ENCODE results near the gene DMRT2.

DMRT2 gene

GRCh38 chr9:1051584-1052275 is 1.6 kb downstream of the DMRT2 start:
- Histone ChIP-seq H3K36me3 (no peaks in the 10 kb centered on the region), H3K27ac (no peak overlapping the region), H3K4me3 (ENCODE audit: low read depth in 1 of 2, low read length in 1 of 2) (no peak overlapping the region), H3K9me3 (no peaks in the 10 kb centered on the region), H3K4me1 (ENCODE audit: control insufficient read depth in 1 of 2, insufficient read depth in 1 of 2, low read depth in 1 of 2, low read length in 1 of 2) (peaks cover 8 to 24% of the 10 kb centered on the region in 2 experiments), H3K27me3 (peaks cover 100% of the 10 kb centered on the region)
- no peak for TF ChIP-seq CTCF (IDR thresholded peaks at IDR 0.05)

GRCh38 chr9:1052365-1053281 is 2.5 kb downstream of the DMRT2 start:
- H3K27me3 ChIP-seq = peaks cover 100% of the 10 kb centered on the region
- no peaks in the 10 kb centered on the region for H3K9me3 ChIP-seq
- peaks cover 6 to 15% of the 10 kb centered on the region in 2 experiments for H3K4me1 ChIP-seq (ENCODE audit: control insufficient read depth in 1 of 2, insufficient read depth in 1 of 2, low read depth in 1 of 2, low read length in 1 of 2)
- no peak overlapping the region for H3K27ac ChIP-seq
- H3K4me3 ChIP-seq (ENCODE audit: low read depth in 1 of 2, low read length in 1 of 2) = no peak overlapping the region
- TF ChIP-seq CTCF (IDR thresholded peaks at IDR 0.05) = no peak
- no peaks in the 10 kb centered on the region for H3K36me3 ChIP-seq

GRCh38 chr9:1053282-1053621 is 3.1 kb downstream of the DMRT2 start:
- Histone ChIP-seq H3K36me3 (no peaks in the 10 kb centered on the region), H3K27ac (no peak overlapping the region), H3K4me3 (ENCODE audit: low read depth in 1 of 2, low read length in 1 of 2) (no peak overlapping the region), H3K4me1 (ENCODE audit: control insufficient read depth in 1 of 2, insufficient read depth in 1 of 2, low read depth in 1 of 2, low read length in 1 of 2) (peaks cover 0 to 10% of the 10 kb centered on the region in 2 experiments), H3K9me3 (no peaks in the 10 kb centered on the region), H3K27me3 (peaks cover 100% of the 10 kb centered on the region)
- no peak for TF ChIP-seq CTCF (IDR thresholded peaks at IDR 0.05)

- peaks cover 0 to 6% of the 10 kb centered on the region in 2 experiments for H3K4me1 ChIP-seq (ENCODE audit: control insufficient read depth in 1 of 2, insufficient read depth in 1 of 2, low read depth in 1 of 2, low read length in 1 of 2)
- no peak overlapping the region for H3K4me3 ChIP-seq (ENCODE audit: low read depth in 1 of 2, low read length in 1 of 2)
- no peaks in the 10 kb centered on the region for H3K9me3 ChIP-seq
- TF ChIP-seq CTCF (IDR thresholded peaks at IDR 0.05) = no peak
- peaks cover 100% of the 10 kb centered on the region for H3K27me3 ChIP-seq
- H3K36me3 ChIP-seq = no peaks in the 10 kb centered on the region
- H3K27ac ChIP-seq = no peak overlapping the region
These were observed 3.8 kb downstream of the DMRT2 start for GRCh38 chr9:1053986-1054425.

GRCh38 chr9:1055166-1055565 is 5.0 kb downstream of the DMRT2 start:
- no peaks in the 10 kb centered on the region for H3K36me3 ChIP-seq
- no peak for TF ChIP-seq CTCF (IDR thresholded peaks at IDR 0.05)
- no peak overlapping the region for H3K4me3 ChIP-seq (ENCODE audit: low read depth in 1 of 2, low read length in 1 of 2)
- no peak overlapping the region for H3K27ac ChIP-seq
- no peaks in the 10 kb centered on the region for H3K9me3 ChIP-seq
- peaks cover 0 to 2% of the 10 kb centered on the region in 2 experiments for H3K4me1 ChIP-seq (ENCODE audit: control insufficient read depth in 1 of 2, insufficient read depth in 1 of 2, low read depth in 1 of 2, low read length in 1 of 2)
- peaks cover 97% of the 10 kb centered on the region for H3K27me3 ChIP-seq
